ENCODE data around the gene PON3.
A peak's percentile ranks its signal among the peaks of the same experiment; 100 is the strongest.

The PON3 gene

GRCh38 chr7:95396136-95397032, at the start of gene PON3:
Gene PON3 (minus strand): TSS chr7:95396375. CDS start chr7:95396350, 25 bp downstream.
- DNase-seq = peak in 1 of 2 experiments; percentile 54

- no peak for DNase-seq
Measured at GRCh38 chr7:95444796-95445195, 48.6 kb upstream of the PON3 start.

GRCh38 chr7:95441042-95441823, 45.1 kb upstream of the PON3 start:
- DNase-seq = no peak

- no peak for DNase-seq
Measured at GRCh38 chr7:95440394-95441038, 44.3 kb upstream of the PON3 start.

- DNase-seq = no peak
Measured at GRCh38 chr7:95436407-95436806, 40.2 kb upstream of the PON3 start.

- DNase-seq = no peak
Measured at GRCh38 chr7:95435422-95435780, 39.2 kb upstream of the PON3 start.

GRCh38 chr7:95434557-95435421, 38.6 kb upstream of the PON3 start, which contains the start of gene PON2:
Gene PON2 (minus strand): TSS chr7:95435028. CDS start chr7:95434951, 77 bp downstream.
- peak; percentile 53 to 69 for DNase-seq

GRCh38 chr7:95433952-95434556, 37.9 kb upstream of the PON3 start:
- no peak for DNase-seq

- no peak for DNase-seq
Measured at GRCh38 chr7:95433129-95433528, 37.0 kb upstream of the PON3 start.

GRCh38 chr7:95432606-95433005, 36.4 kb upstream of the PON3 start:
- no peak for DNase-seq

GRCh38 chr7:95430864-95431263, 34.7 kb upstream of the PON3 start:
- no peak for DNase-seq

GRCh38 chr7:95429241-95429990, 33.2 kb upstream of the PON3 start:
- DNase-seq = no peak

- no peak for DNase-seq
Measured at GRCh38 chr7:95427914-95428516, 31.8 kb upstream of the PON3 start.

- DNase-seq = peak; percentile 31 to 49
Measured at GRCh38 chr7:95427166-95427565, 31.0 kb upstream of the PON3 start.

GRCh38 chr7:95425694-95426093, 29.5 kb upstream of the PON3 start:
- no peak for DNase-seq

GRCh38 chr7:95424716-95425115, 28.5 kb upstream of the PON3 start:
- no peak for DNase-seq

- no peak for DNase-seq
Measured at GRCh38 chr7:95421847-95422444, 25.8 kb upstream of the PON3 start.

- no peak for DNase-seq
Measured at GRCh38 chr7:95421000-95421846, 25.0 kb upstream of the PON3 start.

- DNase-seq = no peak
Measured at GRCh38 chr7:95412075-95412474, 15.9 kb upstream of the PON3 start.
